HT-29 (cell line): Measurements from ENCODE around the gene PRKCZ. TPM values are rescaled to one million over a fixed set of nuclear protein-coding genes. Genes with fewer than 3 reads are reported as not detected.

Experiments used
- DNase-seq: peaks from one replicate; pipeline ENCODE4 v3.0.0-alpha.2; 2015; ENCODE audit warnings: low spot score
- total RNA-seq: library from RNA; depleted of rRNA; stranded (reverse); fragments of >200 nt; shearing (Covaris generic); gene quantifications from 2 replicates; pipeline ENCODE4 v1.2.3, GENCODE V29; 2014

The PRKCZ gene
- total RNA-seq, 1 experiment from 2014 or later = 67.4 TPM

- DNase-seq = no peak
Observed at GRCh38 chr1:2177541-2177940, 127.3 kb downstream of the PRKCZ start.

GRCh38 chr1:2177946-2178538, 127.8 kb downstream of the PRKCZ start:
- no peak for DNase-seq

- no peak for DNase-seq
Observed at GRCh38 chr1:2178875-2179274, 128.7 kb downstream of the PRKCZ start.

- DNase-seq = no peak
Observed at GRCh38 chr1:2179283-2180013, 129.2 kb downstream of the PRKCZ start.

- DNase-seq = no peak
Observed at GRCh38 chr1:2180297-2181245, 130.4 kb downstream of the PRKCZ start.

GRCh38 chr1:2181271-2181670, 131.1 kb downstream of the PRKCZ start:
- DNase-seq = no peak

- DNase-seq = no peak
Observed at GRCh38 chr1:2181752-2182151, 131.5 kb downstream of the PRKCZ start.

- DNase-seq = no peak
Observed at GRCh38 chr1:2182376-2182775, 132.2 kb downstream of the PRKCZ start.

GRCh38 chr1:2183937-2184334, 133.7 kb downstream of the PRKCZ start:
- DNase-seq = no peak

- no peak for DNase-seq
Observed at GRCh38 chr1:2184531-2184930, 134.3 kb downstream of the PRKCZ start.

- DNase-seq = no peak
Observed at GRCh38 chr1:2184934-2185333, 134.7 kb downstream of the PRKCZ start.

- DNase-seq = no peak
Observed at GRCh38 chr1:2185880-2186855, 136.0 kb downstream of the PRKCZ start.

GRCh38 chr1:2186901-2187300, 136.7 kb downstream of the PRKCZ start:
- DNase-seq = no peak

GRCh38 chr1:2187619-2188018, 137.4 kb downstream of the PRKCZ start:
- DNase-seq = no peak

- DNase-seq = no peak
Observed at GRCh38 chr1:2188336-2188735, 138.1 kb downstream of the PRKCZ start.

- peak; percentile 90 for DNase-seq
Observed at GRCh38 chr1:2189459-2190425, 139.5 kb downstream of the PRKCZ start.

- DNase-seq = no peak
Observed at GRCh38 chr1:2190491-2190976, 140.3 kb downstream of the PRKCZ start.

- no peak for DNase-seq
Observed at GRCh38 chr1:2192031-2192995, 142.1 kb downstream of the PRKCZ start.
